C4-2B (cell line): Measurements from ENCODE around the gene NXPE3.

Source experiments
- ZFX ChIP-seq: fragments of 450-650 bp; IDR thresholded peaks from 2 replicates; pipeline ENCODE4 v1.6.1; 2017
- TF ChIP-seq, protein P1 (sequence below): fragments of 450-650 bp; conservative IDR thresholded peaks from 2 replicates; pipeline ENCODE4 v1.5.1; 2017; ENCODE audit warnings: mild to moderate bottlenecking

DNA sequence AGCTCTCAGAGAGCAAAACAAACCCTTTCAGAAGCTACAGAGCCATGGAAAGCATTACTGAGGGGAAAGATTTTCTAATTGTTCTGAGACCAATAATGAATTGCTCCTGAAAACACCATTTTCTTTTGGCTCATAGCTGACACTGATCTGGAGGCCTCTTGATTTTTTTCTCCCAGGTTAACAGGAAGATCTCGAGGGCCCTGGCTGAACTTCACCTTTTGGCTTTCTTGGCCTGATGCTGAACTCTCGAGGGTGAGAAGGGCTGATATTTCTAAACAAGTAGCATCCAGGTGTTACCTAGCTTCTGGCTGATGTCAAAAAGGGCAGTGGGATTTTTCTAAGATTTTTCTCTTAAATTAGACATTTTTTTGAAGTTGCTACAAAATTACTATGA is 50.4 kb downstream of the NXPE3 start:
- TF ChIP-seq, protein P1, sequence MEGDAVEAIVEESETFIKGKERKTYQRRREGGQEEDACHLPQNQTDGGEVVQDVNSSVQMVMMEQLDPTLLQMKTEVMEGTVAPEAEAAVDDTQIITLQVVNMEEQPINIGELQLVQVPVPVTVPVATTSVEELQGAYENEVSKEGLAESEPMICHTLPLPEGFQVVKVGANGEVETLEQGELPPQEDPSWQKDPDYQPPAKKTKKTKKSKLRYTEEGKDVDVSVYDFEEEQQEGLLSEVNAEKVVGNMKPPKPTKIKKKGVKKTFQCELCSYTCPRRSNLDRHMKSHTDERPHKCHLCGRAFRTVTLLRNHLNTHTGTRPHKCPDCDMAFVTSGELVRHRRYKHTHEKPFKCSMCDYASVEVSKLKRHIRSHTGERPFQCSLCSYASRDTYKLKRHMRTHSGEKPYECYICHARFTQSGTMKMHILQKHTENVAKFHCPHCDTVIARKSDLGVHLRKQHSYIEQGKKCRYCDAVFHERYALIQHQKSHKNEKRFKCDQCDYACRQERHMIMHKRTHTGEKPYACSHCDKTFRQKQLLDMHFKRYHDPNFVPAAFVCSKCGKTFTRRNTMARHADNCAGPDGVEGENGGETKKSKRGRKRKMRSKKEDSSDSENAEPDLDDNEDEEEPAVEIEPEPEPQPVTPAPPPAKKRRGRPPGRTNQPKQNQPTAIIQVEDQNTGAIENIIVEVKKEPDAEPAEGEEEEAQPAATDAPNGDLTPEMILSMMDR, result no peak
- TF ChIP-seq ZFX, result no peak
